Measurements from ENCODE around the gene BMAL2. TPM values are rescaled to one million over a fixed set of nuclear protein-coding genes. Genes with fewer than 3 reads are reported as not detected.

The BMAL2 gene
- total RNA-seq, 1 experiment from 2014 or later = 23.1 TPM

- H3K56ac ChIP-seq (ENCODE audit: insufficient read length, low read depth, low read length) = no peak overlapping the region
- no peaks in the 10 kb centered on the region for H3K23me2 ChIP-seq (ENCODE audit: insufficient read length, low read depth, low read length, poor library complexity, severe bottlenecking)
- H3K4me3 Mint-ChIP-seq = no peak overlapping the region
- H2BK20ac ChIP-seq (ENCODE audit: low read depth, low read length, poor library complexity, severe bottlenecking) = no peak overlapping the region
- H4K5ac ChIP-seq (ENCODE audit: insufficient read length, low read depth, low read length) = no peak overlapping the region
- H3K79me2 ChIP-seq (ENCODE audit: insufficient read depth, low read length) = no peaks in the 10 kb centered on the region
- H3K4ac ChIP-seq (ENCODE audit: low read depth, low read length) = no peak overlapping the region
- TF ChIP-seq CTCF (conservative IDR thresholded peaks at IDR 0.05) = no peak
- no peaks in the 10 kb centered on the region; the same call in 1 of the 2 replicates for H3K27me3 Mint-ChIP-seq (ENCODE audit: low read depth)
- no peaks in the 10 kb centered on the region for H3K79me1 ChIP-seq (ENCODE audit: insufficient read depth, low read depth, low read length, poor library complexity, severe bottlenecking)
- no peak overlapping the region for H2BK5ac ChIP-seq (ENCODE audit: insufficient read length, low read length)
- H3K9ac ChIP-seq (ENCODE audit: extremely low read depth, insufficient read length, low read length) = no peak overlapping the region
- H3K23ac ChIP-seq (ENCODE audit: insufficient read length, low read depth, low read length) = no peak overlapping the region
- peaks cover 0 to 13% (median 0%) of the 10 kb centered on the region in 3 experiments; a peak in 2 of 7 replicates for H3K36me3 Mint-ChIP-seq (ENCODE audit: insufficient read depth in 1 of 3, low read depth in 3 of 3)
- H3K27me3 ChIP-seq (ENCODE audit: insufficient read depth, low read length) = no peaks in the 10 kb centered on the region
- no peaks in the 10 kb centered on the region for H4K20me1 ChIP-seq (ENCODE audit: control insufficient read depth, insufficient read depth, insufficient read length)
- no peak overlapping the region for H2AFZ ChIP-seq (ENCODE audit: low read length)
- H3K9me3 Mint-ChIP-seq = no peaks in the 10 kb centered on the region
- no peak overlapping the region for H2BK12ac ChIP-seq (ENCODE audit: insufficient read length, low read depth, low read length)
- H2BK15ac ChIP-seq (ENCODE audit: low read depth, low read length) = no peak overlapping the region
- H3K27ac Mint-ChIP-seq = peak overlapping the region in 2 of 3 experiments; percentile 2 to 24; a peak in 2 of 7 replicates
- no peak overlapping the region for H3K14ac ChIP-seq (ENCODE audit: insufficient read depth, low read length)
- H4K8ac ChIP-seq (replicated peaks; ENCODE audit: insufficient read length, low read depth, low read length) = no peak overlapping the region
- H3K9me3 ChIP-seq (ENCODE audit: control insufficient read depth, low read depth, low read length) = no peaks in the 10 kb centered on the region
- no CpG with 5 or more reads among the region's 9 CpGs for WGBS (ENCODE audit: extremely low coverage, insufficient read length, low lambda C conversion rate)
- H2BK120ac ChIP-seq (ENCODE audit: low read depth, low read length, poor library complexity, severe bottlenecking) = no peak overlapping the region
- H3K4me1 ChIP-seq (ENCODE audit: insufficient read depth, low read length) = no peaks in the 10 kb centered on the region
- H3K18ac ChIP-seq (ENCODE audit: insufficient read length, low read depth, low read length) = no peak overlapping the region
- no peak overlapping the region for H4K91ac ChIP-seq (ENCODE audit: insufficient read length, low read depth, low read length)
- no peak for DNase-seq
- no peak overlapping the region for H2AK5ac ChIP-seq (ENCODE audit: insufficient read length, low read length)
- H3K4me1 Mint-ChIP-seq = no peaks in the 10 kb centered on the region
- no peak overlapping the region for H3K4me2 ChIP-seq (ENCODE audit: insufficient read depth, insufficient read length, low read length)
- H3K27ac ChIP-seq (ENCODE audit: insufficient read length, low read depth, low read length) = no peak overlapping the region
- H3T11ph ChIP-seq (ENCODE audit: low read length) = no peak overlapping the region
These were observed 49.6 kb downstream of the BMAL2 start for GRCh38 chr12:27382171-27382795.

Other genes with a start within 250 kb of the BMAL2 start
- gene STK38L, start 88.5 kb upstream of the BMAL2 start, total RNA-seq (2021) = 44.9 and 47.9 TPM in 2 replicates
- 0.20 TPM in 2 replicates for gene SMCO2, start 113.9 kb downstream of the BMAL2 start, total RNA-seq (2021)
- 28.7 and 29.2 TPM in 2 replicates for gene PPFIBP1, start 191.4 kb downstream of the BMAL2 start, total RNA-seq (2021)